HG03432 (cell line): ENCODE results near the gene TNFRSF9.
"Not testable (repeated sequence)": the region's sequence is repeated elsewhere in the genome, so short reads cannot be mapped to it uniquely, and the experiment has no call there.

Experiments
- ATAC-seq: cut with Tn5 transposase; IDR thresholded peaks from one replicate; pipeline ENCODE4 v1.9.1; 2021; ENCODE audit warnings: mild to moderate bottlenecking, moderate library complexity; ENCODE audit not compliant: unreplicated experiment

Gene TNFRSF9

DNA sequence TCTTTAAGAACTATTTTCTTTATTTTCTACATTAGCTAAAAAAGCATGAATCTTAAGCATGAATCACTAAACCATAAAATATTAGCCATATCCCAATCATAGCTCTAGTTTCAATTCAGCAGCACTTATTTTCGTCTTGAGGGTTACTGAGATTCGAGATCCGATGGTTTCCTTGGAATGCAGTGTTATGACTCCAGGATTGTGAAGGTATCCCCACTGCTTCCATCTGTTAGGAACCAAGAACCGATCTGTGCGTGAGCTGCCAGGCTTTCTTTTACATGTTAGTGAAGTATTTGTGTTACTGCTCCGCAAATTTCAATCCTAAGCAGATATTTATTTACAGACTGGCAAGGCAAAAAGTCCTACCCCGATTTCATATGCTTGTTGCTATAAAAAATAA lies 18.8 kb downstream of the TNFRSF9 start:
- no peak for ATAC-seq

DNA sequence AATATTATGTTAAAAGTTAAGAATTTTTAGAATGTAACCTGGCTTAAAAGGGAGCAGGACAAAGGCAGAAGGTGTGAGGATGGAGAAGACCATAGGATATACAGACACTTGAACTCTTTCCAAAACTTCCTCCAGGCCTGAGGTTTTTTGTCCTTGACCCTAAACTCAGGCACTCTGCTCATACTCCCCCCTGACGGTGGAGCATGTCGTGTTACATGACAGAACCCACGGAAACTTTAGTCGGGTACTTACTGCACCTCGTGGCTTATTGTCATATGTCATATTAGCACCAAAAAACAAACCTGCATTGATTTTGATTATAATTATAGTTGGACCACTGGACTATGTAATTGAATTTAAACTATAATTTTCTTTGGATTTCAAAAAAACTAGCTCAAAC lies 20.8 kb downstream of the TNFRSF9 start:
- no peak for ATAC-seq

DNA sequence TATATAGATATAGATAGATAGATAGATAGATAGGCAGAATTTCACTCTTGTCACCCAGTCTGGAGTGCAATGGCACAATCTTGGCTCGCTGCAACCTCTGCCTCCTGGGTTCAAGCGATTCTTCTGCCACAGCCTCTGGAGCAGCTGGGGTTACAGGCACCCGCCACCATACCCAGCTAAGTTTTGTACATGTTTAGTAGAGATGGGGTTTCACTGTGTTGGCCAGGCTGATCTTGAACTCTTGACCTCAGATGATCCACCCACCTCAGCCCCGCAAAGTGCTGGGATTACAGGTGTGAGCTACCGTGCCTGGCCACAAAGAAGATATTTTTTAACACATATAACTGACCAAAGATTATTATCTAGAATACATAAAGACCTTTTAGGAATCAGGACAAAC lies 22.7 kb downstream of the TNFRSF9 start:
- not testable (repeated sequence) for ATAC-seq

DNA sequence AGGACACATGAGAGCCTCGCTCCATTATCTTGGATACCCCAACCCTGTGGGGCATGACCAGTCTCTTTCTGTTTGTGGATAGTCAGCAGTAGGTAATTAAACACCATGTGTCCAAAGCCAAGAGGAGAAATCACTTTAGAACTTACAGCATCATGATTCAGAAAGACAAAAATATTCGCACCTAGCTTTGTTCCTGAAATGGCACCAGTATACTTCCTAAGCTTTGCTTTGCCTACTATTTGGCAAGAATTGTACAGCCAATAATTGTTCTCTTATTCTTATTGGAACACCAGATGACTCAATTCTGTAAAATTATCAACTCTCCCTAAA lies 24.2 kb downstream of the TNFRSF9 start:
- no peak for ATAC-seq

DNA sequence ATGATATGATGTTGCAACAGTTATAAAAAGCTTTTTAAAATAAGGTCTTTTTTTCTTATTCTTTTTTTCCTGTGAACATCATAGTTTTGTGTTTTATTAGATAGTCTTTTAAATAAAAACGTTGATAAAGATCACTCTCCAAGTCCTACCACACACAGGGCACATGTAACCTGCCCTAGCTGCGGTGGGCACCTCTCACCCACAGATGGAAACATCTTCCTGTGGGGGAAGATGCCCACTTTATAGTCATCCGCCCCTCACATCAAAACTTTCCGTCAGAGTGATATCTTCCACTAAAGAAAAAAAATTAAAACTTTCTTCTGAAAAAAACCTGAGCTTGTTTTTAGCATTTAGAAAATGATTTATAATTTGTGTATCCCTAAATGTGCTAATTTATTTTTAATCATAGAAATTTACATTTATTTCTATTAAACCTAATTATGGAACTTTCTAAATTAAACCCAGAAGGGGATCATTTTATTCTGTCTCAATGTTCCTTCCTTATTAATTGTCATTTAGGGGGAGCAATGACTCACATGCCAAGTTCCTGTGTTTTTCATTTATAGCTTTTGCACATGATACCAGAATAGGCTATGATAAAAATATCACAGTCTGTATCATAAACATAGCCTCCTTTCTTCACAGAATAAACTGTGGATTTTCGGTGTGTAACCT lies 24.7 kb downstream of the TNFRSF9 start:
- ATAC-seq: no peak

DNA sequence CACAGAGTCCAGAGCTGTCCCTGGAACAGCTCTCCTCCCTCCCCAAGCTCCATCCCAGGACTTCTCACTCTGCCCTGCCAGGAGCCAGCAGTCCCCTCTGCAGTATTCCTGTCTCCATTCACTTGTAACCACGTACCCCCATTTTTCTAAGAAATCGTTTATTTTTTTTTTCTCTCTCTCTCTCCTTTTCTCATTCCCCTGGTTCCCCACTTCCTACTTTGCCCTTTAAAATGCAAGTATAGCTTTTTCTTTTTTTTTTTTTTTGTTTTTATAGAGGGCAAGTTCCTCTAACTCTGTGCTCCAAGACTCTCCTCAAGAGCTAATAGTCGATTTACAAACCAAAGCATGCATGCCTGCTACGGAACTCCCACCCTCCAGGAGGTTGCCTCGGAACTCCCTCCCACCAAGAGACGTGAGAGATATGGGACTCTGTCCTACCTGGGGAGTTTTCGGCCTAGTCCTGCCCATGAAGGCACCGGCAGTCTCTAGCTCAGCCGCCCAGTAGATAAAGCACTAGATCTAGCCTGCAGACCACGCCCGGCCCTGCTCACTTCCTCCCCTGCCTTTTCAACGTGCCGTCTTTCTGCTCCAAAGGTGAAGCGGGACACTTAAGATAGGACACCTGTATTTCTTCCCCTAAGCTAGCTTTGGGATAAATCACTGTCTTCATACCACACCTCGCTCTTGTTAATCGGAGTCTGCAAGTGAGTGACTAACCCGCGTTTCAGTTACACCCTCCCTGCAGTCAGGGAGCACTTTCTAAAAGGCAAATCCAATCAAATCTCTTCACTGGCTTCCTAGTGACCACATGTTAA lies 27.7 kb downstream of the TNFRSF9 start:
- no peak for ATAC-seq

DNA sequence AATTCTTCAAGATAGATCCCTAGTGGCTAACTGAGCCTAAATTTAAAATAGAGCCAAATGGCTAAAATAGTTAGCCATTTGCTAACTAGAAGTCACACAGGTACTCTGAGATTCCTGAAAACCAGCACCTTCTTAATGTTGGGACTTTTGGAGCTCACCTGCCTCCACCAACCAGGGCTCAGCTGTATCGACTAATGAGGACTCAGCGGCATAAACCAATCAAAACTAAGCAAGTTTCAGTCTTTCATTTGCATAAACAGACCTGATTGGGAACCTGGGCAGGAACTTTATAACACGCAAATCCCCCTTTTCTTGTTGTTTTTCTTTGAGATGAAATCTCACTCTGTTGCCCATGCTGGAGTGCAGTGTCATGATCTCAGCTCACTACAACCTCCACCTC lies 28.5 kb downstream of the TNFRSF9 start:
- ATAC-seq: no peak

DNA sequence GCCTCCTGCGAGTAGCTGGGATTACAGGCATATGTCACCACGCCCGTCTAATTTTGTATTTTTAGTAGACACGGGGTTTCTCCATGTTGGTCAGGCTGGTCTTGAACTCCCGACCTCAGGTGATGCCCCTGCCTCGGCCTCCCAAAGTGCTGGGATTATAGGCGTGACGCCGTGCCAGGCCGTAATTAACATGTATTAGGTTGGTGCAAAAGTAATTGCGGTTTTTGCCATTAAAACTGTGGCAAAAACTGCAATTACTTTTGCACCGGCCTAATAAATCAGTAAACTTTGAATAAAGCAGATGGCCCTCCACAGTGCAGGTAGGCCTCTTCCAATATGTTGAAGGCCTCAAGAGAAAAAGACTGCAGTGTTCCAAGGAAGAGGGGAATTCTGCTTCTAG lies 35.4 kb downstream of the TNFRSF9 start:
- no peak for ATAC-seq

DNA sequence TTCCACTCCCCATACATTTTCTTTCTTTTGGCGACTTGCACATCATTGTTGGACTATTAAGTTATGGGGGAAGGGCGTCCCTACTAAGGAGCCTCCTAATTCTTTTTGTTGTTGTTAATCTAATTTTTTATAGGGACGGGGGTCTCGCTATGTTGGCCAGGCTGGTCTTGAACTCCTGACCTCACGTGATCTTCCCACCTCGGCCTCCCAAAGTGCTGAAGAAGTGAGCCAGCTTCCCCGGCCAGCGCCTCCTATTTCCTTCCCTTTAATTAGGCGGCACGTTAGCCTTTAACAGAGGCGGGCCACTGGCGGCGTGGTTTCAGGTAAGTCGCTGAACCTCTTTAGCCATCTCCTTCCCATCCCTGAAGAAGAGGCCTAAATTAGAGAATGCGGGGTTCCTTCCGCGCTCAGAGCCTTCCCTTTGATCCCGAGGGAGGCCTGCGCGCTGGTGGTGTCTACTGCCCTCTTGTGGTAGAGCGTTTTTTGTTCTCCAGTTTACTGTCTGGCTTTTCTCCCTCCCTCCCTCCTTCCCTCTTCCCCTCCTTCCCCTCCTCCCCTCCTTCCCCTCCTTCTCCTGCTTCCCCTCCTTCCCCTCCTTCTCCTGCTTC lies 38.1 kb downstream of the TNFRSF9 start:
- no peak for ATAC-seq

DNA sequence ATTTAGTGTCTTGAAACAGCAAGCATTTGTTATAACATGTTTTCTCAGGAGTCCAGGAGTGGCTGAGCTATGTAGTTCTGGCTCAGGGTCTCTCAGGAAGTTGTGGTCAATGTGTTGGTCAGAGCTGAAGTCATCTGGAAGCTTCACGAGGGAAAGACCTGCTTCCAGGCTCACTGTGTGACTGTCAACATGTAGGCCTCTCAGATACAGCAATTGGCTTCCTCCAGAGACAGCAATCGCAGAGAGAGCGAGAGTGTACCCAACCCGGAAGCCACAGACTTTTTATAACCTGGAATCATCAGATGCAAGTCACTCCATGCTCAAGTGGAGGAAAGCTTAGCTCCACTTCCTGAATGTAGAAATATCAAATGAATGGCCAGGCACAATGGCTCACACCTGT lies 40.9 kb downstream of the TNFRSF9 start:
- ATAC-seq: no peak

DNA sequence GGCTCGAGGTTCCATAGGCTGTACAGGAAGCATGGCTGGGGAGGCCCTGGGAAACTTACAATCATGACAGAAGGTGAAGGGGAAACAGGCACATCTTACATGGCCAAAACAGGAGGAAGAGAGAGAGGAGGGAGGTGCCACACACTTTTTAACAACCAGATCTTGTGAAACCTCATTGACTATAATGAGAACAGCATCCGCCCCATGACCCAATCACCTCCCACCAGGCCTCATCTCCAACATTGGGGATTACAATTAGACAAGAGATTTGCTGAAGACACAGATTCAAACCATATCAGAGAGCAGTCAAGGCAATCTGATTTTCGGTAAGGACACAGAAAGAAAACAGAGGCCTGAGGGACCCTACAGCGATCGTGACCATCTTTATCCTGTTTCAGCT lies 41.7 kb downstream of the TNFRSF9 start:
- ATAC-seq: no peak

DNA sequence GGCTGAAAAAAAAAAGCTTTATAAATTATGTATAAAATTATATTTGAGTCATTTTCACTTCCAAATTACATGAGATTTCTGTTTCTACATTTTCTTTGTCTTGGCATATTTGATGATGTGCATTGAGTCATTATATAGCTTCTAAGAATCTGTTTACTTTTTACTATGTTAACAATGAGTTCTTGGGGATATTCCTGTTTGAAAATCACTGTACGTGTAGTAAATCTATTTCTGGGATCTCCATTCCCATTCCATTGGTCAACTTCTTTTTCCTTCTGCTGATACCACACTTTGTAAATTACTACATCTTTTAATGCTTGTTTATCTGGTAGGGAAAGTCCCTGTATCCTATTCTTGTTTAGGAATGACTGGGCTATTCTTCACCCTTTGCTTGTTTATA lies 43.6 kb downstream of the TNFRSF9 start:
- ATAC-seq: no peak

DNA sequence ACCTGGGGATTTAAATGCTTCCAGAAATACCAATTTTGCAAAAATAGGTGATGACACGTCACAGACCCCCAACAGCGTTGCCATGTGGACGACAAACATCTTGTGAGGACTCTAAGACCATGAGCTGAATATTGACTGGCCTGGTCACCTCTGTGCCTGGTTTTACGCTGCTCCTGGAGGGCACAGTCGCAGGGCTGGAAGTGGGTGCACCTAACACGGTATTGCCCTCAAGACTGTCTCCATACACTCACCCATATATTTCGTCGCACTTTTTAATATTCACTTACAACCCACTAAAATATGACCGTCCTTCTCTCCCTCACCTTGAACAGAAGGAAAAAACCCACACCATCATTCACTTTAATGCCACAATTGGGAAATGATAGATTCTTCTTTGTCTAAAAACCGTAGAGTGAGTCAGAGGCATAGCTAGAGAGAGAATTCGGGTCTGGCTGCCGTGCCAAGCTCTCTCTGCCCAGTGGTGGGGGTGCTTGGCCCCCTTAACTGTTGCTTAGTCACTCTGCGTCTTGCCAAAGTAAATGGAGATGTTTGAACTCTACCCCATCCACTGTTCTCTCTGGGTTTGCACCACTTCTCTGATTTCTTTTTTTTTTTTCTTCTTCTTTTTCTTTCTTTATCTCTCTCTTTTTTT lies 47.0 kb downstream of the TNFRSF9 start:
- ATAC-seq: no peak

DNA sequence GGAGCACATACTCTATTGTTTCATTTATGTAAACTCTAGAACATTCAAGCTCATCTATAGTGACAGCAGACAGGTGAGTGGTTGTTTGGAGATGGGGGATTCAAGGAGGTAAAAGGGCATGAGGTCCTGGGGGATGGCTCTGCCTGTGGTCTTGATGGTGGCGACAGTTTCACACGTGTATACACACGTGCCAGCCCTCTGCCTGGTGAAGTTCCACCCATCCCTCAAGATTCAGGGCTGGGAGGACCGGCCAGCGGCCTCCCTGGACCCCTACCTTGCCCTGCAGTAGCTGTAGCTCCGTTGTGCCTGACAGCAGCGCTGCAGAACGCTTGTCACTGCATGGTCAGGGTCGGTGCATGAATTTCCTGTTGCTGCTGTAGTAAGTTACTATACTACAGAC lies 48.8 kb downstream of the TNFRSF9 start:
- ATAC-seq: no peak

DNA sequence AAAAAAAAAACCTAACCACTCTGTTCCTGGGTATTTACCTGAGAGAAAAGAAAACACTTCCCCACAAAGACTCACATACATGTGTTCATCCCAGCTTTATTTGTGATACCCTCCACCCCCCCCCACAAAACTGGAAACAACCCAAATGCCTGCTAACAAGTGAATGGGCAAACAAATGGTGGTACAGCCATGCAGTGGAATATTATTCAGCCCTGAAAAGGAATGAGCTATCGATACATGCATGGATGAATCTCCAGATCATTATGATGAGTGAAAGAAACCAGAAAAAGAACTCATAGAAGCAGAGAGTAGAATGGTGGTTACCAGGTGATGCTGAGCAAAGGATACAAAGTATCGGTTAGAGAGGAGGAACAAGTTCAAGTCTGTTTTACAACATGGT lies 49.8 kb downstream of the TNFRSF9 start:
- ATAC-seq: no peak

DNA sequence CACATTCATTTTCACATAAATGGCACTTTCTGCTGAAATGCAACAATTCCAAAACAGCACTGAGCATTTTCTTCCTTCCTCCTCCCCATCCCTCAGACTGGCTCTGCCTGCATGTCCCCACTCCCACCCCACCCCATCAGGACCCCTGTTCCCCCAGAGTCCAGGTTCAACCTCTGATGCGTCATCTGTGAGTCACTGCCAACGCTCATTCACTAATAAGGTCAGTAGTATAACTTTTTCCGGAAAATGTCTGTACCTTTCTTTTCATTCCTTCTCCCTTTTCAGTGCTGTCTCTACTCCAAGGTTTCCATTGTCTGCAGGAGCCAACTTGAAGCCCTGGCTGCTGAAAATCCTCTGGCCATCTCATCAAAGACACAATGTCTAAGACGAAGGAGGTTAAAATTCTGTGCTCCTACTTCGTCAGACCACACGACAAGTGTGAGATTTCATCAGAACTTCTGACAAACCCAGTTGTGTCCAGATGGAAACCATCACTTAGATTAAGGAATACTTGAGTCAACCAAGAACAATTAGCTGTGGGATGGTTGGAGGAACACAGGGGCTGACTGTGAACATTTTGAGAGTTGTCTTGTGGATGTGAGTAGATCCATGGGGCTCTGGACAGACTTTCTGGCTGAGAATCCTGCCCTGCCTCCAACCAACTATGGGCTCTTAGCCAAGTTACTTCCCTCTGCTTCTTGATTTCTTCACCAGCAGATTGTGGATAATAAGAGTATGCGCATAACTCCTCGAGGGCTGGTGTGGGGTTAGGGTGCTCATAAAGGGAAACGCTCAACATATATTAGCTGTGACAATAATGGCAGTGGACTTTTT lies 52.2 kb downstream of the TNFRSF9 start:
- no peak for ATAC-seq

DNA sequence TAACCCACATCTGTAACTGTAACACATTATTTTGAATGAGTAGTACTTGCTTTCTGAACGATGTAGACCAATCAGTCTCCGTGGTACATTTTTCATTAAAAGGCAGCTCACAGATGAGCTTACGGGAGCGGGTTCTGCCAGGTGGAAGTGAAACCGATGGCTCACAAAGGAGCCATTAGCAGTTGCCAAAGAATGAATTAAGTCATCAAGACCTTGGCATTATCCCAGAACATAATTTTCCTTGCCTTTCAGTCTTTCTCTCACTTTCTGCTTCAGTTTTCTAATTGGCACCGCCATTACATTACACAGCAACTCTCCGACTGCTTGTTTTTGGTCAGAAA lies 54.3 kb downstream of the TNFRSF9 start:
- no peak for ATAC-seq

DNA sequence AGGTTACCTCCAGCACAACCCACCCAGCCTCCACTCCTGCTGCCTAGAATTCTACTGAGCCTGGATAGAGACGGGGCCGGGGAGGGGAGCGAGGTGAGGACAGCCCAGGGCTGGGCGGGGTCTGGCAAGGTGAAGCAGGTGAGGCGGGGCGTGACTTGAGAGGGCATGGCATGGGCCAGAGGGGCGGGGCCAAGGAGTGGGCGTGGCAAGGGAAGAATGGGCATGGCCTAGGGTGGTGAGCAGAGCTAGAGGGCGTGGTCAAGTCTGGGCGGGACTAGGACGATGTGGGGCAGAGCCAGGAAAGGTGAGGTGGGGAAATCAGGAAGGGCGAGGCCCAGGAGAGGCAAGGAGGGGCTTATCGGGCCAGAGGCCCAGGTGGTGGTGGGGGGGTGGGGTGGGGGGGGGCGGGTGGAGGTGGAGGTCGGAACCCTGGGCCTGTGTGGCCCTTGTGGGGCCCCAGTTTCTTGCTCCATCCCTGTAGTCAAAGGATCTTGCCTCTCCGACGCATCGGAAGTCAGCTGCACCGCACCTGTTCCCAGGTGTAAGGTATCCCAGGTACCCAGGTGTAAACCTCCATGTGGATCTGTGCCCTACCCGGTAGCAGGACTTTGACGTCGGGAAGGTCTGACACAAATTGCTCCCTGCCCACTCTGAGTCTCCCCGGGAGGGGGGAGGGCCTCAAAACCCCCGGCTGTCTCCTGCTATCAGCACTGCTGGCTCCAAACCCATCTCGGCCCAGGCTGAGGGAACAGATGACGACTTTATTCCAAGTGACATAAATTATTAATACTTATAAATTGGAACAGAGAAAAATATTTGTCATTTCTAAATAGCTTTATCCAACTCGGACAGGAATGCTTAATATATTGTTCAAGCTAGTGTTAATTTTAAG lies 54.9 kb downstream of the TNFRSF9 start:
- no peak for ATAC-seq

DNA sequence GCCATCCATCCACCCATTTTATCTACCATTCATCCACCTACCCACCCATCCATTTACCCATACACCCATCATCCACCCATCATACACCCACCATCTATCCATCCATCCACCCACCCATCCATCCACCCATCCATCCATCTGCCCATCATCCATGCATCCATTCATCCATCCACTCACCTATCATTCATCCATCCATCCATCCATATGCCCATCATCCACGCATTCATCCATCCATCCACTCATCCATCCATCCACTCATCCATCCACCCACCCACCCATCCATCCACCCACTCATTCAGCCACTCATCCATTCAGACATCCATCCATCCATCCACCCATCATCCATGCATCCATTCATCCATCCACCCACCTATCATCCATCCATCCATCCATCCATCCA lies 55.9 kb downstream of the TNFRSF9 start:
- no peak for ATAC-seq

DNA sequence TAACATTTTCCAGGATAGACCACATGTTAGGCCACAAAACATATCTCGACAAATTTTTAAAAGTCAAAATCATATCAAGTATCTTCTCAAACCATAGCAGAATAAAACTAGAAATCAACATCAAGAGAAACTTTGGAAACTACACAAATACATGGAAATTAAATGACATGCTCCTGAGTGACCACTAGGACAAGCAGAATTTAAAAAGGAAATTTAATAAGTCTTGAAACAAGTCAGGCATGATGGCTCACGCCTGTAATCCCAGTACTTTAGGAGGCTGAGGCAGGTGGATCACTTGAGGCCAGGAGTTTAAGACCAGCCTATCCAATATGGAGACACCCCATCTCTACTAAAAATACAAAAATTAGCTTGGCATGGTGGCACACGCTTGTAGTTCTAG lies 61.4 kb downstream of the TNFRSF9 start:
- no peak for ATAC-seq
